Activated CD4-positive, alpha-beta T cell treated with anti-CD3 and anti-CD28 coated beads, Interleukin-2, amount 50 U/mL, for 48 hours (primary cell): ENCODE measurements around the gene CHD9NB.
"Not testable (repeated sequence)": the region's sequence is repeated elsewhere in the genome, so short reads cannot be mapped to it uniquely, and the experiment has no call there.

Source experiments
- DNase-seq, 2 experiments: peaks; one replicate each; pipeline ENCODE4 v3.0.0-alpha.2; 2020

The CHD9NB gene

DNA sequence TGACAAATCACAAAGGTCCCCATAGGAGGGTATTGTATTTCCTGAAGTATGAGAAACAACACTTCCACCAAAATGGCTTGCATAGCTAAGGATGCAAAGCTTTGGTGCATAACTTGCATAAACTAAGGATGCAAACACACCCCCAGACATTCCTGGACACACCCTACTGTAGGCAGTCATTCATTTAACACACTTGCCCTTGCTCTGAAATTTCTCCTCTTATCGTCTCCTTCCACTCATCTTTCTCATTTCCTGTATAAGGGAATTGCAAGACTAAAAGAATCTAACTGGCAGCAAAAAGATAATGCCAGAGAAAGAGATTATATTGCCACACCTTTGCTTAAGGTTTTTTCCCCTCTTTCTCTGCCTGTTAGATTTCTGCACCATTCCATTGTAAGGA lies 30.4 kb upstream of the CHD9NB start:
- DNase-seq = no peak

DNA sequence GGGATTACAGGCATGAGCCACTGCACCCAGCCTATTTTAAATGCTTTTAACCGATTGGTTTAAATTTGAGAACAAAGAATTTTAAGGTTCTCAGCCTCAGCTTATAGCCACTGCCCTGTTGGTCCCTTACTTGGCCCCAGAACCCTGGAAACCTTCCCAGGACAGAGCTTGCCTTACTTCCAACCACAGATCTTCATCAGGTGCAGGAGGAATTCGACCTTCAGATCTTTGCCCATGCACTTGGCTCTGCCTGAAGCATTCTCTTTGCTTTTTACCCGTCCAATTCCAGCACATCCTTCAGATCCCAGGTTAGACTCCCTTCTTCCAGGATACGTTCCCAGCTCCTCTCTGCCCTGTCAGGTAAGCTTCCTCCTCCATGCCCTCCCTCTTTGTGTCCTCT lies 29.8 kb upstream of the CHD9NB start:
- DNase-seq = no peak

DNA sequence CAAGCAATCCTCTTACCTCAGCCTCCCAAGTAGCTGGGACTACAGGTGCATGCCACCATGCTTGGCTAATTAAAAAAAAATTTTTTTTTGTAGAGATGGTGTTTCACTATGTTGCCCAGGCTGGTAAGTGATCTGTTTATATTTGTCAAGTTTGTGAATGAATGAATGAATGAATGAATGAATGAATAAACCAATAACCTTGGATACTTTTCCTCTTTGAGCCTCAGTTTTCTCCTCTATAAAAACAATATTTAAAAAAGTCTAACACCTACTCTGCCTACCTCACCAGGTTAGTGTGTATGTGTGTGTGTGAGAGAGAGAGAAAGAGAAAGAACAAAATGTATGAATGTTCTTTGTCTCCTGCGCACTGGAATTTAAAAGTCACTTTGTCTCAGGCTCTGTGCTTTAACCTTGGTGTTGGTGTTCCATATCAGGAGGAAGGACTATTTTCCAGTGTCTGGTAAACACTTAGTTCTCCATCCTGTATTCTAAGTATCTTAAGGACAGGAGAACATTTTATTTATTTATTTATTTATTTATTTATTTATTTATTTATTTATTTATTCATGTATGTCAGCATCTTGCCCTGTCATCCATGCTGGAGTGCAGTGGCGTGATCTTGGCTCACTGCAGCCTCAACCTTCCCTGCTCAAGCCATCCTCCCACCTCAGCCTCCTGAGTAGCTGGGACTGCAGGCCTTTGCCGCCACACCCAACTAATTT lies 29.1 kb upstream of the CHD9NB start:
- DNase-seq = no peak

GRCh38 chr16:53081032-53081424 lies 28.3 kb upstream of the CHD9NB start:
- DNase-seq = no peak

- DNase-seq = no peak
Measured at GRCh38 chr16:53080345-53081031, 27.8 kb upstream of the CHD9NB start.

GRCh38 chr16:53078765-53079485 lies 26.2 kb upstream of the CHD9NB start:
- DNase-seq = no peak

GRCh38 chr16:53078247-53078646 lies 25.6 kb upstream of the CHD9NB start:
- DNase-seq = no peak

DNA sequence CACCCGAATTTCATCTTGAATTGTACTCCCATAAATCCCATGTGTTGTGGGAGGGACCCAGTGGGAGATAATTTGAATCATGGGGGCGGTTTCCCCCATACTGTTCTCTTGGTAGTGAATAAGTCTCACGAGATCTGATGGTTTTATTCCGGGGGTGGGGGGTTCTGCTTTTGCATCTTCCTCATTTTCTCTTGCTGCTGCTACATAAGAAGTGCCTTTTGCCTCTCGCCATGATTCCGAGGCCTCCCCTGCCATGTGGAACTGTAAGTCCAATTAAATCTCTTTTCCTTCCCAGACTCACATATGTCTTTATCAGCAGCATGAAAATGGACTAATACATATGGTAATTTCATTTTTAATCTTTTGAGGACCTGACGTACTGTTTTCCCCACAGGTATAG lies 22.8 kb upstream of the CHD9NB start:
- not testable (repeated sequence) for DNase-seq

GRCh38 chr16:53074296-53074695 lies 21.6 kb upstream of the CHD9NB start:
- not testable (repeated sequence) for DNase-seq

GRCh38 chr16:53073022-53073421 lies 20.3 kb upstream of the CHD9NB start:
- no peak for DNase-seq

- DNase-seq = no peak
Measured at GRCh38 chr16:53071748-53072301, 19.1 kb upstream of the CHD9NB start.

GRCh38 chr16:53069772-53070171 lies 17.1 kb upstream of the CHD9NB start:
- no peak for DNase-seq

- DNase-seq = no peak
Measured at GRCh38 chr16:53068423-53068833, 15.7 kb upstream of the CHD9NB start.

DNA sequence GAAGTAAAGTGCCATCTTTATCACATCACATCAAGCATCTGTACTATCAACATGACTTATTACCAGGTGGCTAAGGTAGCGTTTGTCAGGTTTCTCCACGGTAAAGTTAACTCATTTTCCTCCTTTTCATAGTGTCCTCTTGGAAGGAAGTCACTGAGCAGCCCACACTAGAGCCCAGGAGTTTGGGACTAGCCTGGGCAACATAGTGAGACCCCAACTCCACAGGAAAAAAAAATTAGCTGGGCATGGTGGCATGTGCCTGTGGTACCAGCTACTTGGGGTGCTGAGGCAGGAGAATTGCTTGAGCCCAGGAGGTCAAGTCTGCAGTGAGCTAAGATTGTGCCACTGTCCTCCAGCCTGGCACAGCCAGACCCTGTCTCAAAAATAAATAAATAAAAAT lies 15.0 kb upstream of the CHD9NB start:
- no peak for DNase-seq

- DNase-seq = no peak
Measured at GRCh38 chr16:53065461-53066061, 12.9 kb upstream of the CHD9NB start.

DNA sequence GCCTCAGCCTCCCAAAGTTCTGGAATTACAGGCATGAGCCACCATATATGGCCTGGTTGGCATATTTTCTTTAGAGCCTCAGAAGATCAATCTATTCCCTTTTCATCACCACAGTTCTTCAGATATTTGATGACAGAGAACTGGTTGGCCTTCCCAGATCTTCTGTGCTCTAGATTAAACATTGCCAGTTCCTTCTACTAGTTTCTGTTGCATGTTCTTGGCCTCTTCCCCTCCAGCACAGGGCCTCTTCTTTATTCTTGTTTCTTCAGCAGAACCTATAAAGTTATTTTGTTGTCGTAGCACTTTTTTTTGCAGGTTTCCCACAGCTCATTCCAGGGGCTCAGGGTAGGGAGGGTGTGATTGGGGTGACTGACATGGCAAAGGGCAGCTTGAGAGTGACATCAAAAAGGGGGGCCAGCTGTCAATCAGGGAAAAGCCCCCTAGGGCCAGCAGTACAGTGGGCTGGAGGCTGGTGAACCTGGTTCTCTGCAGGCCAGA lies 11.4 kb upstream of the CHD9NB start:
- no peak for DNase-seq

- DNase-seq = peak; percentile 41 to 57
Measured at GRCh38 chr16:53061701-53062159, 9.0 kb upstream of the CHD9NB start.

GRCh38 chr16:53061256-53061655 lies 8.6 kb upstream of the CHD9NB start:
- DNase-seq = no peak

DNA sequence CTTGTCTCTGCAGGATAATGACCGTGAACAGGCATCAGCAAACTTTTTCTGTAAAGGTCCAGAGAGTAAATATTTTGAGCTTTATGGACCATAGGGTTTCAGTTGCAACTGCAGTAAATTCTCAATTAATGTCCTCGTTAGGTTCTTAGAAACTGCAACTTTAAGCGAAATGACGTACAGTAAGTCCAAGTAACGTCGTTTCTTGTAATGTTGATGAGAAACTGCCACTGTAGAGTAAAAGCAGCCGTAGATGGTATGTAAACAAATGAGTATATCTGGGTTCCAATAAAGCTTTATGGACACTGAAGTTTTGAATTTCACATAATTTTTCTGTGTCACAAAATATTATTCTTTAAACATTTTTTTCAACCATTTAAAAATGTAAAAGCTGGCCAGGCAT lies 7.0 kb upstream of the CHD9NB start:
- no peak for DNase-seq

- no peak for DNase-seq
Measured at GRCh38 chr16:53058882-53059281, 6.2 kb upstream of the CHD9NB start.

DNA sequence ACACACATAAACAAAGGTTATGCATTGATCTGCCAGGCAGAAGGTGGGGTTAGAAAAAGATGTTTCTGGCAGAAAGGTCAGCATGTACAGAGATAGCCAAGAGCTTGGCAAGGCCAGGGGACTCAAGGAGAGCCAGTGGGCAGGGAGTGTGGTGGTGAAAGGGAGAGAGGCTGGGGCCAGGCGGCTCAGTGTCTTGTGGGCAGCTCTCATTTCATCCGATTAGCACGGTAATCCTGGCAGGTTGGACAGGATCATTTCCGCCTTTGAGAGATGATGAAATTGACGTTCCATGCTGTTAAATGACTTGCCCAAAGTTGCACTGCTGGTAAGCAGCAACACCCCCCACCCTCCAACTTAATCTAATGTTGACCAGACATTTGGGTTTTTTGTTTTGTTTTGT lies 5.7 kb upstream of the CHD9NB start:
- no peak for DNase-seq

DNA sequence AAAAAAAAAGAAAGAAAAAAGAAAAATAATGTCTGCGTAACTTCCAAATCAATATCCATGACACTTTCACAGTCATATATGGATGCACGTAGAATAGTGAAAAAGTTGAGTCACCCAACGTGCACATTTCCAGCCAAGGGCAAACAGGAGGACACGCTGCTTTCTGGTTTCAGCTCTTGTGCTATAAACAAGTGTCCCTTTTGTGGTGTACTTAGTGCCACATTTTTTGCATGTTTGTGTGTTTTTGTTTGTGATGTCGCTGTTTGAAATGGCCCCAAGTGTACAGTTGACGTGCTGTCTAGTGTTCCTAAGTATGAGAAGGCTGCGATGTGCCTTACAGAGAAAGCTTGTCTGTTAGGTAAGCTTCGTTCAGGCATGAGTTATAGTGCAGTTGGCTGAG lies 5.0 kb upstream of the CHD9NB start:
- DNase-seq = no peak

GRCh38 chr16:53056392-53056881 lies 3.7 kb upstream of the CHD9NB start:
- no peak for DNase-seq
